WTC11 (cell line): ENCODE results near the gene HOXA7.

ENCODE experiments used
- CREB1 ChIP-seq: sonication (generic); formaldehyde crosslinking; IDR thresholded peaks from 2 replicates; pipeline ENCODE4 v1.8.0; 2023; ENCODE audit warnings: mild to moderate bottlenecking, missing genetic modification reagents
- ETV6 ChIP-seq: sonication (generic); formaldehyde crosslinking; IDR thresholded peaks from 2 replicates; pipeline ENCODE4 v1.8.1; 2022; ENCODE audit warnings: mild to moderate bottlenecking, missing genetic modification reagents
- RORB ChIP-seq: fragments of 250-450 bp; sonication (Bioruptor Pico); IDR thresholded peaks from 2 replicates; pipeline ENCODE4 v1.9.0; 2021; ENCODE audit warnings: mild to moderate bottlenecking
- SOX15 ChIP-seq: fragments of 250-450 bp; sonication (Bioruptor Pico); IDR thresholded peaks from 2 replicates; pipeline ENCODE4 v1.9.0; 2021; ENCODE audit warnings: mild to moderate bottlenecking
- TF ChIP-seq, protein P1 (sequence below): sonication (generic); formaldehyde crosslinking; IDR thresholded peaks from 2 replicates; pipeline ENCODE4 v1.8.0; 2022; ENCODE audit warnings: mild to moderate bottlenecking, missing genetic modification reagents
- TF ChIP-seq, protein P2 (sequence below): fragments of 200-600 bp; IDR thresholded peaks from 2 replicates; pipeline ENCODE4 v1.8.0; 2022; ENCODE audit warnings: antibody characterized with exemption

DNA sequence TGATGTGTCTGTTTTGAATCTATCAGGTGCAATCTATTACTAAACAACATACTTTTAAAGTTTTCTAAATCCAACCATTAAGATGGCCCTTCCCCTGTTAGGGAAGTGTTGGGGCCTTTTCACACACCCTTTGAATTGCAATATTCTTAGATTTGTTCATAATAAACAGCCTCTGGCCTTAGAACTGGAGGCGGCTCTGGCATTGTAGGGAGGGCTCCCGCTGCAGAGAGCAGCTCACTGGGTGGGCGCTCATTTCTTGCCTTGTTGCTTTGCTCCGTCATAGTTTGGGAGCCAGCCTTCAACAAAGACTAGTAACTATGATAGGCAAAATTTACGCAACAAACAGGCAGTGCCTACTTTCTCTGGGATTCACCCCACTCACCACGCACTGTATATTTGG, 21.9 kb upstream of the HOXA7 start:
- TF ChIP-seq RORB (no peak), SOX15 (CRISPR knock-in tag) (no peak), ETV6 (CRISPR knock-in tag) (no peak), CREB1 (CRISPR knock-in tag) (no peak)
- TF ChIP-seq, protein P1, sequence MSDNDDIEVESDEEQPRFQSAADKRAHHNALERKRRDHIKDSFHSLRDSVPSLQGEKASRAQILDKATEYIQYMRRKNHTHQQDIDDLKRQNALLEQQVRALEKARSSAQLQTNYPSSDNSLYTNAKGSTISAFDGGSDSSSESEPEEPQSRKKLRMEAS (CRISPR knock-in tag), result no peak
- TF ChIP-seq, protein P2, sequence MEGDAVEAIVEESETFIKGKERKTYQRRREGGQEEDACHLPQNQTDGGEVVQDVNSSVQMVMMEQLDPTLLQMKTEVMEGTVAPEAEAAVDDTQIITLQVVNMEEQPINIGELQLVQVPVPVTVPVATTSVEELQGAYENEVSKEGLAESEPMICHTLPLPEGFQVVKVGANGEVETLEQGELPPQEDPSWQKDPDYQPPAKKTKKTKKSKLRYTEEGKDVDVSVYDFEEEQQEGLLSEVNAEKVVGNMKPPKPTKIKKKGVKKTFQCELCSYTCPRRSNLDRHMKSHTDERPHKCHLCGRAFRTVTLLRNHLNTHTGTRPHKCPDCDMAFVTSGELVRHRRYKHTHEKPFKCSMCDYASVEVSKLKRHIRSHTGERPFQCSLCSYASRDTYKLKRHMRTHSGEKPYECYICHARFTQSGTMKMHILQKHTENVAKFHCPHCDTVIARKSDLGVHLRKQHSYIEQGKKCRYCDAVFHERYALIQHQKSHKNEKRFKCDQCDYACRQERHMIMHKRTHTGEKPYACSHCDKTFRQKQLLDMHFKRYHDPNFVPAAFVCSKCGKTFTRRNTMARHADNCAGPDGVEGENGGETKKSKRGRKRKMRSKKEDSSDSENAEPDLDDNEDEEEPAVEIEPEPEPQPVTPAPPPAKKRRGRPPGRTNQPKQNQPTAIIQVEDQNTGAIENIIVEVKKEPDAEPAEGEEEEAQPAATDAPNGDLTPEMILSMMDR, result no peak
